ENCODE measurements around the gene NPIPB6. TPM values are rescaled to one million over a fixed set of nuclear protein-coding genes. Genes with fewer than 3 reads are reported as not detected.
"Not testable (repeated sequence)": the region's sequence is repeated elsewhere in the genome, so short reads cannot be mapped to it uniquely, and the experiment has no call there.

Gene NPIPB6
- total RNA-seq, 1 experiment from 2014 or later, result 2.1 TPM

DNA sequence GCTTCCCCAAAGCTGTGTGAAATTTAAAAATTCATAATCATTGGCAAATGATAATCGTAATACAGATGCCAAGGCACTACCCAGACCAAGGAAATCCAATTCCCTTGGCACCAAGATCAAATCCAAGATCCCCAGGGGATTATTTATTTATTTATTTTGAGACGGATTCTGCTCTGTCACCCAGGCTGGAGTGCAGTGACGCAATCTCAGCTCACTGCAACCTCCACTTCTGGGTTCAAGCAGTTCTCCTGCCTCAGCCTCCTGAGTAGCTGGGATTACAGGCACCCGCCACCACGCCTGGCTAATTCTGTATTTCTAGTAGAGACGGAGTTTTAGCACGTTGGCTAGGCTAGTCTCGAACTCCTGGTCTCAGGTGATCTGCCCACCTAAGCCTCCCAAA lies 27.6 kb downstream of the NPIPB6 start:
- ATAC-seq; H3K79me2 ChIP-seq (ENCODE audit: insufficient read depth, low read length); H3K27me3 ChIP-seq (ENCODE audit: insufficient read depth, low read length); H3K4me3 ChIP-seq (replicated peaks in 1 of 2; ENCODE audit: low read depth in 1 of 2, low read length in 2 of 2); CTCF ChIA-PET; H3K27ac ChIP-seq (ENCODE audit: low read depth, low read length); POLR2A ChIA-PET; H2AFZ ChIP-seq (ENCODE audit: low read depth, low read length, poor library complexity, severe bottlenecking); H4K20me1 ChIP-seq (ENCODE audit: insufficient read depth); H3K9me2 ChIP-seq (ENCODE audit: insufficient read depth); DNase-seq (ENCODE audit: low read depth, low spot score); RAD21 ChIA-PET (ENCODE audit: low non-redundant PET in 1 of 2, low total read pairs in 2 of 2, uncharacterized antibody in 2 of 2, unreplicated experiment in 2 of 2); intact Hi-C loops (cut with micrococcal nuclease); H3K4me2 ChIP-seq (ENCODE audit: low read length); H3K36me3 ChIP-seq (ENCODE audit: control insufficient read depth in 1 of 2, insufficient read depth in 2 of 2, low read length in 2 of 2); BruUV-seq (replicated peaks); H3K9ac ChIP-seq (ENCODE audit: low read length); H3K4me1 ChIP-seq (ENCODE audit: control insufficient read depth in 1 of 2, insufficient read depth in 2 of 2, low read length in 2 of 2); H3K9me3 ChIP-seq (ENCODE audit: control insufficient read depth in 1 of 2, insufficient read depth in 1 of 2, low read depth in 1 of 2, low read length in 2 of 2): not testable (repeated sequence)

- H3K27me3 ChIP-seq (ENCODE audit: insufficient read depth, low read length); CTCF ChIA-PET; H4K20me1 ChIP-seq (ENCODE audit: insufficient read depth); H3K9me3 ChIP-seq (ENCODE audit: control insufficient read depth in 1 of 2, insufficient read depth in 1 of 2, low read depth in 1 of 2, low read length in 2 of 2); BruUV-seq (replicated peaks); H2AFZ ChIP-seq (ENCODE audit: low read depth, low read length, poor library complexity, severe bottlenecking); H3K9me2 ChIP-seq (ENCODE audit: insufficient read depth); H3K79me2 ChIP-seq (ENCODE audit: insufficient read depth, low read length); DNase-seq (ENCODE audit: low read depth, low spot score); H3K4me3 ChIP-seq (replicated peaks in 1 of 2; ENCODE audit: low read depth in 1 of 2, low read length in 2 of 2); H3K36me3 ChIP-seq (ENCODE audit: control insufficient read depth in 1 of 2, insufficient read depth in 2 of 2, low read length in 2 of 2); RAD21 ChIA-PET (ENCODE audit: low non-redundant PET in 1 of 2, low total read pairs in 2 of 2, uncharacterized antibody in 2 of 2, unreplicated experiment in 2 of 2); H3K4me1 ChIP-seq (ENCODE audit: control insufficient read depth in 1 of 2, insufficient read depth in 2 of 2, low read length in 2 of 2); H3K9ac ChIP-seq (ENCODE audit: low read length); ATAC-seq; intact Hi-C loops (cut with micrococcal nuclease); H3K27ac ChIP-seq (ENCODE audit: low read depth, low read length); H3K4me2 ChIP-seq (ENCODE audit: low read length); POLR2A ChIA-PET: not testable (repeated sequence)
These were observed 30.7 kb downstream of the NPIPB6 start for GRCh38 chr16:28332632-28333031.

- H3K9ac ChIP-seq (ENCODE audit: low read length); H3K9me2 ChIP-seq (ENCODE audit: insufficient read depth); POLR2A ChIA-PET; H3K27ac ChIP-seq (ENCODE audit: low read depth, low read length); intact Hi-C loops (cut with micrococcal nuclease); ATAC-seq; BruUV-seq (replicated peaks); H3K27me3 ChIP-seq (ENCODE audit: insufficient read depth, low read length); H4K20me1 ChIP-seq (ENCODE audit: insufficient read depth); H3K4me2 ChIP-seq (ENCODE audit: low read length); RAD21 ChIA-PET (ENCODE audit: low non-redundant PET in 1 of 2, low total read pairs in 2 of 2, uncharacterized antibody in 2 of 2, unreplicated experiment in 2 of 2); H3K36me3 ChIP-seq (ENCODE audit: control insufficient read depth in 1 of 2, insufficient read depth in 2 of 2, low read length in 2 of 2); DNase-seq (ENCODE audit: low read depth, low spot score); H3K9me3 ChIP-seq (ENCODE audit: control insufficient read depth in 1 of 2, insufficient read depth in 1 of 2, low read depth in 1 of 2, low read length in 2 of 2); H2AFZ ChIP-seq (ENCODE audit: low read depth, low read length, poor library complexity, severe bottlenecking); H3K79me2 ChIP-seq (ENCODE audit: insufficient read depth, low read length); H3K4me1 ChIP-seq (ENCODE audit: control insufficient read depth in 1 of 2, insufficient read depth in 2 of 2, low read length in 2 of 2); CTCF ChIA-PET; H3K4me3 ChIP-seq (replicated peaks in 1 of 2; ENCODE audit: low read depth in 1 of 2, low read length in 2 of 2): not testable (repeated sequence)
These were observed 32.3 kb downstream of the NPIPB6 start for GRCh38 chr16:28330981-28331380.

DNA sequence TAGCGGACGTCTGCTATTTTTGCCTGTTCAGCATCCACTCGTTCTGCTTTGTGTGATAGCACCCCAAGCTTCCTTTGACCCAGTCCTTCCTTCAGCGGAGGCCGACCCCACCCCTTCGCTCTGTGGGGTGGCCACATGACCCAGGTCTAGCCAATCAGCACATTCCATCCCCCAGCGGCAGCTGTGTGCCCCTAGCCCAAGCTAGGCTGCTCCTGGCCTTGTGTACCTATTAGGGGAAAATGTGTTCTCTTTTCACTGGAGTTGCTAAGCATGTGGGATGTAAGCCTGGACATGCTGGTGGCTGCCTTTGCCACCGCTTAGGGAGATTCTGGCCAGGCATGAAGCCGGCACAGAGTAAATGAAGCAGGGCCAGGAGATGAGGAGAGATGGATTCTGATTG lies 33.1 kb downstream of the NPIPB6 start:
- CTCF ChIA-PET; H3K79me2 ChIP-seq (ENCODE audit: insufficient read depth, low read length); H2AFZ ChIP-seq (ENCODE audit: low read depth, low read length, poor library complexity, severe bottlenecking): not testable (repeated sequence)

More for the DNA sequence above, 33.1 kb downstream of the NPIPB6 start:
- intact Hi-C loops (cut with micrococcal nuclease); H3K36me3 ChIP-seq (ENCODE audit: control insufficient read depth in 1 of 2, insufficient read depth in 2 of 2, low read length in 2 of 2); H3K9me3 ChIP-seq (ENCODE audit: control insufficient read depth in 1 of 2, insufficient read depth in 1 of 2, low read depth in 1 of 2, low read length in 2 of 2); H3K27ac ChIP-seq (ENCODE audit: low read depth, low read length); RAD21 ChIA-PET (ENCODE audit: low non-redundant PET in 1 of 2, low total read pairs in 2 of 2, uncharacterized antibody in 2 of 2, unreplicated experiment in 2 of 2); H3K4me3 ChIP-seq (replicated peaks in 1 of 2; ENCODE audit: low read depth in 1 of 2, low read length in 2 of 2); DNase-seq (ENCODE audit: low read depth, low spot score); H3K9ac ChIP-seq (ENCODE audit: low read length); H3K27me3 ChIP-seq (ENCODE audit: insufficient read depth, low read length); H3K4me2 ChIP-seq (ENCODE audit: low read length); H3K9me2 ChIP-seq (ENCODE audit: insufficient read depth); H4K20me1 ChIP-seq (ENCODE audit: insufficient read depth); POLR2A ChIA-PET; BruUV-seq (replicated peaks); H3K4me1 ChIP-seq (ENCODE audit: control insufficient read depth in 1 of 2, insufficient read depth in 2 of 2, low read length in 2 of 2): not testable (repeated sequence)
- ATAC-seq, result peak; percentile 66
